ENCODE data around the gene DLX1. TPM values are rescaled to one million over a fixed set of nuclear protein-coding genes. Genes with fewer than 3 reads are reported as not detected.

The DLX1 gene
- total RNA-seq, 4 donors from 2014 or later: 0.17 to 0.83 (median 0.23) TPM; not detected in 1

- Histone ChIP-seq H3K27ac (replicated peaks in 1 of 4) (no peak overlapping the region), H3K4me3 (no peak overlapping the region), H3K9me3 (no peaks in the 10 kb centered on the region), H3K27me3 (peaks cover 26 to 100% (median 98%) of the 10 kb centered on the region in 4 donors), H3K4me1 (peaks cover 30 to 57% (median 46%) of the 10 kb centered on the region in 4 donors), H3K36me3 (no peaks in the 10 kb centered on the region)
- no peak for TF ChIP-seq POLR2AphosphoS5 (IDR thresholded peaks at IDR 0.05)
- no peak for TF ChIP-seq CTCF (IDR thresholded peaks at IDR 0.05)
- no peak for TF ChIP-seq POLR2A (IDR thresholded peaks at IDR 0.05; ENCODE audit: low read depth)
- TF ChIP-seq EP300 (IDR thresholded peaks at IDR 0.05): no peak
- 19% methylated on average over 11 of the region's 11 CpGs for WGBS
- intact Hi-C loops (cut with DNase I): no loop called here
- no peak for DNase-seq (ENCODE audit: extremely low spot score)
Observed at GRCh38 chr2:172091761-172092566, 6.7 kb downstream of the DLX1 start.

GRCh38 chr2:172092716-172093415 is 7.6 kb downstream of the DLX1 start:
- no peak for DNase-seq (ENCODE audit: extremely low spot score)
- TF ChIP-seq CTCF (IDR thresholded peaks at IDR 0.05) (no peak), POLR2AphosphoS5 (IDR thresholded peaks at IDR 0.05) (no peak), EP300 (IDR thresholded peaks at IDR 0.05) (no peak), POLR2A (IDR thresholded peaks at IDR 0.05; ENCODE audit: low read depth) (no peak)
- Histone ChIP-seq H3K4me1 (peaks cover 33 to 56% (median 47%) of the 10 kb centered on the region in 4 donors), H3K4me3 (no peak overlapping the region), H3K9me3 (no peaks in the 10 kb centered on the region), H3K36me3 (no peaks in the 10 kb centered on the region), H3K27me3 (peaks cover 29 to 100% (median 98%) of the 10 kb centered on the region in 4 donors), H3K27ac (replicated peaks in 1 of 4) (no peak overlapping the region)
- WGBS: 14% methylated on average over 19 of the region's 19 CpGs
- intact Hi-C loops (cut with DNase I): no loop called here

- Histone ChIP-seq H3K9me3 (no peaks in the 10 kb centered on the region), H3K27me3 (peaks cover 32 to 100% (median 98%) of the 10 kb centered on the region in 4 donors), H3K27ac (replicated peaks in 1 of 4) (no peak overlapping the region), H3K4me3 (peak overlapping the region in 3 of 4 donors; percentile 40 to 57 (median 48)), H3K4me1 (peaks cover 34 to 50% (median 45%) of the 10 kb centered on the region in 4 donors), H3K36me3 (no peaks in the 10 kb centered on the region)
- DNase-seq (ENCODE audit: extremely low spot score): no peak
- no peak for TF ChIP-seq POLR2AphosphoS5 (IDR thresholded peaks at IDR 0.05)
- TF ChIP-seq CTCF (IDR thresholded peaks at IDR 0.05): no peak
- no peak for TF ChIP-seq EP300 (IDR thresholded peaks at IDR 0.05)
- no peak for TF ChIP-seq POLR2A (IDR thresholded peaks at IDR 0.05; ENCODE audit: low read depth)
- 16% methylated on average over 18 of the region's 18 CpGs for WGBS
- intact Hi-C loops (cut with DNase I): no loop called here
Observed at GRCh38 chr2:172093416-172094293, 8.3 kb downstream of the DLX1 start.

GRCh38 chr2:172094294-172095145 is 9.2 kb downstream of the DLX1 start:
- peak; percentile 87 for DNase-seq (ENCODE audit: extremely low spot score)
- 7% methylated on average over 21 of the region's 66 CpGs for WGBS
- Histone ChIP-seq H3K36me3 (no peaks in the 10 kb centered on the region), H3K4me1 (peaks cover 42 to 55% (median 50%) of the 10 kb centered on the region in 4 donors), H3K4me3 (peak overlapping the region; percentile 37 to 57 (median 44)), H3K27me3 (peaks cover 38 to 100% (median 99%) of the 10 kb centered on the region in 4 donors), H3K9me3 (no peaks in the 10 kb centered on the region), H3K27ac (replicated peaks in 1 of 4) (peak overlapping the region in 1 of 4 donors; percentile 13)
- TF ChIP-seq POLR2AphosphoS5 (IDR thresholded peaks at IDR 0.05) (no peak), EP300 (IDR thresholded peaks at IDR 0.05) (no peak), CTCF (IDR thresholded peaks at IDR 0.05) (no peak), POLR2A (IDR thresholded peaks at IDR 0.05; ENCODE audit: low read depth) (no peak)
- intact Hi-C loops (cut with DNase I): no loop called here

All from esophagus muscularis mucosa (tissue), 4 donors.